Liver (tissue), 3 donors: ENCODE results near the gene LRMDA.

ENCODE experiments used
- CTCF ChIP-seq: fragments of 150-350 bp; IDR thresholded peaks from 2 replicates; pipeline ENCODE4 v1.5.1; 2017; ENCODE audit warnings: improper control_type of control experiment, low read depth, low read length; ENCODE audit not compliant: missing input control
- GABPA ChIP-seq, 2 donors: IDR thresholded peaks in 1 of 2; conservative IDR thresholded peaks in 1 of 2; 2 replicates each; pipeline ENCODE4 v1.6.1; 2016; ENCODE audit warnings: antibody characterized with exemption in 2 of 2, mild to moderate bottlenecking in 1 of 2, moderate library complexity in 1 of 2
- MAX ChIP-seq: IDR thresholded peaks from 2 replicates; pipeline ENCODE4 v1.6.1; 2016; ENCODE audit warnings: antibody characterized with exemption
- RAD21 ChIP-seq, 2 donors: IDR thresholded peaks; 2 replicates each; pipeline ENCODE4 v1.6.1; 2016; ENCODE audit warnings: antibody characterized with exemption in 2 of 2, mild to moderate bottlenecking in 2 of 2
- RXRA ChIP-seq, 2 donors: IDR thresholded peaks; 2 replicates each; pipeline ENCODE4 v1.6.1; 2017 to 2018; ENCODE audit warnings: antibody characterized with exemption in 2 of 2, mild to moderate bottlenecking in 1 of 2
- TAF1 ChIP-seq: conservative IDR thresholded peaks from 2 replicates; pipeline ENCODE4 v1.6.1; 2016; ENCODE audit warnings: antibody characterized with exemption, mild to moderate bottlenecking
- YY1 ChIP-seq: IDR thresholded peaks from 2 replicates; pipeline ENCODE4 v1.6.1; 2016; ENCODE audit warnings: antibody characterized with exemption, mild to moderate bottlenecking
- donor health status: healthy.
- donor health status: healthy.

- TF ChIP-seq CTCF (no peak), RXRA (IDR thresholded peaks at IDR 0.05) (no peak), YY1 (no peak), TAF1 (no peak), GABPA (IDR thresholded peaks at IDR 0.05 in 1 of 2, conservative IDR thresholded peaks at IDR 0.05 in 1 of 2) (no peak), MAX (no peak), RAD21 (IDR thresholded peaks at IDR 0.05) (no peak)
Observed at GRCh38 chr10:75417522-75417927, 13.9 kb upstream of the LRMDA start.
